PC-3 (cell line): Measurements from ENCODE around the gene REN. TPM values are rescaled to one million over a fixed set of nuclear protein-coding genes. Genes with fewer than 3 reads are reported as not detected.

ENCODE experiments used
- ATAC-seq: fragments of 200-7000 bp; cut with Tn5 transposase; 2 replicates; pipeline ENCODE4 v1.9.1; 2020; ENCODE audit warnings: mild to moderate bottlenecking, moderate library complexity
- BruUV-seq: library from RNA; stranded (reverse); fragments of 400-500 nt; replicated peaks from 2 replicates; lab custom pipeline; 2021; lab: Mats Ljungman, UMichigan
- CTCF ChIA-PET: fragments of 300-600 bp; sonication (Branson Sonifier 250); formaldehyde crosslinking; loops from one replicate; lab custom pipeline; 2022; ENCODE audit warnings: antibody characterized with exemption; lab: Charles Lee
- POLR2A ChIA-PET: fragments of 300-600 bp; sonication (Branson Sonifier 250); formaldehyde crosslinking; loops from one replicate; lab custom pipeline; 2022; ENCODE audit warnings: antibody characterized with exemption; ENCODE audit not compliant: unreplicated experiment; lab: Charles Lee
- DNase-seq: peaks from one replicate; pipeline ENCODE4 v3.0.0-alpha.2; 2015
- H2AFZ ChIP-seq: fragments of 300-600 bp; sonication (generic); 2 replicates; pipeline ENCODE4 v1.6.0; 2016; ENCODE audit warnings: antibody characterized with exemption, low read length
- H3F3A ChIP-seq: fragments of 300-600 bp; sonication (generic); one replicate; pipeline ENCODE4 v1.6.0; 2017; ENCODE audit warnings: antibody characterized with exemption, low read length, control low read depth, mild to moderate bottlenecking; ENCODE audit not compliant: unreplicated experiment
- H3K27ac ChIP-seq: fragments of 300-600 bp; sonication (generic); 2 replicates; pipeline ENCODE4 v1.5.1; 2016; ENCODE audit warnings: mild to moderate bottlenecking, low read length
- H3K27me3 ChIP-seq: fragments of 300-600 bp; sonication (generic); 2 replicates; pipeline ENCODE4 v1.6.1; 2016; ENCODE audit warnings: low read length, mixed read lengths
- H3K36me3 ChIP-seq: fragments of 300-600 bp; sonication (generic); 2 replicates; pipeline ENCODE4 v1.6.1; 2016; ENCODE audit warnings: low read depth, mixed run types, low read length, mixed read lengths
- H3K4me1 ChIP-seq: fragments of 300-600 bp; sonication (generic); 2 replicates; pipeline ENCODE4 v1.5.1; 2016; ENCODE audit warnings: low read length; ENCODE audit not compliant: insufficient read depth
- H3K4me2 ChIP-seq: fragments of 300-600 bp; sonication (generic); 2 replicates; pipeline ENCODE4 v1.6.0; 2016; ENCODE audit warnings: low read length
- H3K4me3 ChIP-seq: fragments of 300-600 bp; sonication (generic); 2 replicates; pipeline ENCODE4 v1.5.1; 2016; ENCODE audit warnings: mild to moderate bottlenecking, low read length, mixed read lengths
- H3K79me2 ChIP-seq: fragments of 300-600 bp; sonication (generic); 2 replicates; pipeline ENCODE4 v1.6.1; 2017; ENCODE audit warnings: low read length, mixed read lengths
- H3K9ac ChIP-seq: fragments of 300-600 bp; sonication (generic); 2 replicates; pipeline ENCODE4 v1.6.0; 2016; ENCODE audit warnings: mild to moderate bottlenecking, low read length
- H3K9me2 ChIP-seq: fragments of 300-600 bp; sonication (generic); replicated peaks from 2 replicates; pipeline ENCODE4 v1.6.1; 2016; ENCODE audit warnings: mixed run types, low read length, mixed read lengths
- H3K9me3 ChIP-seq: fragments of 300-600 bp; sonication (generic); 2 replicates; pipeline ENCODE4 v1.6.1; 2016; ENCODE audit warnings: low read length, mixed read lengths
- H4K20me1 ChIP-seq: fragments of 300-600 bp; sonication (generic); 2 replicates; pipeline ENCODE4 v1.6.1; 2016; ENCODE audit warnings: low read length, mixed read lengths
- EZH2 ChIP-seq: fragments of 300-600 bp; sonication (generic); IDR thresholded peaks from one replicate; pipeline ENCODE4 v1.6.1; 2017; ENCODE audit warnings: antibody characterized with exemption, mild to moderate bottlenecking, low read length; ENCODE audit not compliant: unreplicated experiment
- EZH2phosphoT487 ChIP-seq: fragments of 300-600 bp; sonication (generic); IDR thresholded peaks from 2 replicates; pipeline ENCODE4 v1.6.1; 2018; ENCODE audit warnings: mild to moderate bottlenecking, antibody characterized with exemption, low read length, borderline replicate concordance
- intact Hi-C: fragments of 100-400 bp; cut with micrococcal nuclease; formaldehyde crosslinking; loops from 2 replicates; pipeline ENCODE4 v1.9.0; 2023
- total RNA-seq: library from RNA; depleted of rRNA; stranded (reverse); fragments of >200 nt; gene quantifications from 2 replicates; pipeline ENCODE4 v1.2.3, GENCODE V29; 2014
- TF ChIP-seq, protein P1 (sequence below): fragments of 300-600 bp; sonication (generic); conservative IDR thresholded peaks from 2 replicates; pipeline ENCODE4 v1.5.1; 2017; ENCODE audit warnings: antibody characterized with exemption, low read depth, mild to moderate bottlenecking, low read length

The REN gene
- total RNA-seq, 1 experiment from 2014 or later, result 2.7 TPM

DNA sequence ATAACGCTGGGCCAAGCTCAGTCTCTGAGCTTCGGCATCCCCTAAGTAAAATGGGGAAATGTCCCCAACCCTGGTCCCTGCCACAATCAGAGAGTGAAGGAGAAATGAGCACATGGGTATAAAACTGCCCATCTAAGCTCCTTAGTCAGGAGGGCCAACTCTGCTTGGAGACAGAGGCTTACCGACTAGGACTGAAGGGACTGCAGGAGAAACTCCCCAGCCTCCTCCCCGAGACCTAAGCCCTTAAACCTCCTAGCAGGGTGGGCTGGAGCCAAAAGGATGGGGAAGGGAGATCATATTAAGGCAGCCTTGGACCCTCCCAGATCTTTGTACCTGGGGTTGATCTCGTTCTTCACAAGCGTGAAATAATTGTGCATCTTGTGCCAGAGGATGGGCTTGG is 19.8 kb downstream of the REN start:
- Histone ChIP-seq H3K4me2 (no peak overlapping the region), H3K9me3 (no peaks in the 10 kb centered on the region), H3K27me3 (no peaks in the 10 kb centered on the region), H3K9me2 (no peaks in the 10 kb centered on the region), H3F3A (no peaks in the 10 kb centered on the region), H2AFZ (no peak overlapping the region), H3K4me3 (no peak overlapping the region), H4K20me1 (no peaks in the 10 kb centered on the region), H3K36me3 (no peaks in the 10 kb centered on the region), H3K79me2 (no peaks in the 10 kb centered on the region), H3K27ac (no peak overlapping the region), H3K4me1 (0 out of 2 replicates have a peak, but pooled peaks cover 6% of the 10 kb centered on the region), H3K9ac (no peak overlapping the region)
- TF ChIP-seq EZH2 (no peak), EZH2phosphoT487 (no peak)
- TF ChIP-seq, protein P1, sequence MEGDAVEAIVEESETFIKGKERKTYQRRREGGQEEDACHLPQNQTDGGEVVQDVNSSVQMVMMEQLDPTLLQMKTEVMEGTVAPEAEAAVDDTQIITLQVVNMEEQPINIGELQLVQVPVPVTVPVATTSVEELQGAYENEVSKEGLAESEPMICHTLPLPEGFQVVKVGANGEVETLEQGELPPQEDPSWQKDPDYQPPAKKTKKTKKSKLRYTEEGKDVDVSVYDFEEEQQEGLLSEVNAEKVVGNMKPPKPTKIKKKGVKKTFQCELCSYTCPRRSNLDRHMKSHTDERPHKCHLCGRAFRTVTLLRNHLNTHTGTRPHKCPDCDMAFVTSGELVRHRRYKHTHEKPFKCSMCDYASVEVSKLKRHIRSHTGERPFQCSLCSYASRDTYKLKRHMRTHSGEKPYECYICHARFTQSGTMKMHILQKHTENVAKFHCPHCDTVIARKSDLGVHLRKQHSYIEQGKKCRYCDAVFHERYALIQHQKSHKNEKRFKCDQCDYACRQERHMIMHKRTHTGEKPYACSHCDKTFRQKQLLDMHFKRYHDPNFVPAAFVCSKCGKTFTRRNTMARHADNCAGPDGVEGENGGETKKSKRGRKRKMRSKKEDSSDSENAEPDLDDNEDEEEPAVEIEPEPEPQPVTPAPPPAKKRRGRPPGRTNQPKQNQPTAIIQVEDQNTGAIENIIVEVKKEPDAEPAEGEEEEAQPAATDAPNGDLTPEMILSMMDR, result no peak
- CTCF ChIA-PET, result no interaction called here
- intact Hi-C loops, result no loop called here
- ATAC-seq, result no peak
- no peak for DNase-seq
- no TSS peak for BruUV-seq
- POLR2A ChIA-PET, result no interaction called here

DNA sequence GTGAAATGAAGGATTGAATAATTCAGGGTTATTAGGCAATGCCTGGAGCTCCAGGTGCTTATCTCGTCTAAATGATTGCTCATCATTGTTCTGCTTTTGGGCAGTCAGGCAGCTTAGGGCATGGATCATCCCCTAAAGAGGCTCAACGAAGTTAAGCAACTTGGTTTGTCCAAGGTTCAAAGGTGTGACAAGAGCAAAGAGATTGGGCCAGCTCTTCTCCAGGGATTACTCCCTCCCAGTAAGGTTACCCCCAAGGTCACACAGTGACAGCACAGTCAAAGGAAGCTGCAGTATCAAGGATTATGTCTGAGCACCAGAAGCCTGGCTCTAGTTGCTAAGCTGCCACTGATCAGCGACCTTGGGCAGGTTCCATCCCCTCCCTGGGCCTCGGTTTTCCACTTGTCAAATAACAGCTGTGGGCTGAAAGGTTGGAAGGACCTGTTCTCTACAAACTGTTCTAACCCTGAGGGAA is 21.1 kb downstream of the REN start:
- H3K9me2 ChIP-seq, result no peaks in the 10 kb centered on the region
- no peaks in the 10 kb centered on the region for H3K9me3 ChIP-seq
- H2AFZ ChIP-seq, result no peak overlapping the region
- ChIA-PET POLR2A (no interaction called here), CTCF (no interaction called here)
- H3K27ac ChIP-seq, result no peak overlapping the region
- ATAC-seq (no peak), DNase-seq (no peak)
- no peaks in the 10 kb centered on the region for H3K4me1 ChIP-seq
- TF ChIP-seq EZH2phosphoT487 (no peak), EZH2 (no peak)
- TF ChIP-seq, protein P1, result no peak
- no peak overlapping the region for H3K9ac ChIP-seq
- no peaks in the 10 kb centered on the region for H4K20me1 ChIP-seq
- no peak overlapping the region for H3K4me2 ChIP-seq
- H3K4me3 ChIP-seq, result no peak overlapping the region
- intact Hi-C loops, result no loop called here
- BruUV-seq, result no TSS peak
- no peaks in the 10 kb centered on the region for H3F3A ChIP-seq
- no peaks in the 10 kb centered on the region for H3K36me3 ChIP-seq
- no peaks in the 10 kb centered on the region for H3K27me3 ChIP-seq
- no peaks in the 10 kb centered on the region for H3K79me2 ChIP-seq

DNA sequence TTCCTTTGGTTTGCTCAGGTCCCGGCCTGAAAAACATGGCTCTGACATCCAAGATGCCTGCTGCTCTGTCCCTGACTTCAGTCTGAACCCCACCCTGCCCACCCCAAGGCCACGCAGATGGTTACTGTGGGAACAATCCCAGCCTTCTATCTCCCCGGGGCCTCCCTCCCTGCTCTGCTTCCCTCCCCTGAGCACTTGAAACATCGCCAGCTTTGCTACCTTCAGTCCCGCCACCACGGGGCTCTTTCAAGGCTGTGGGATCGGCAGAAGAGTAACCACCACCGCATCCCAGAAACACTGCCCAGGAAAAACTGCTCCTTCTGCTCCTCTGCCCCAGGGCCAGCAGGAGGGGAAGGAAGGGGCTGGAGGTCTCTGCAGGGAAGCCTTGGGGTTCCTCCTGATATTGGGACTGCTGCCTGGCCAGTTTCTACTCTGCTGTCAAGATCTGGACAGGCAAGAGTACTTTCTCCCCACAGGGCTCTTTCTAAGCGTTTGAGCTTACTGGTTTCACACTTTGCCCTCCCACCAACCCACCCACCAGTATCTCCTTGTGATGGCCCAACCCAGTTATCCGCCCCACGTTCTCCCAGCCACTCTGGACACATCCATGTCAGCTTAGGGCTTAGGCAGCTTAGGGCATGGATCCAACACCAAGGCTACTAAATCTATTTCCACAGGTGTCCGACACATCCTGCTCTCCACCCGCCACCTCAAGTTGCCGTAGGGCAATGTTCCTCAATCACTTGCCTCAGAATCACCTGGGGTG is 22.7 kb downstream of the REN start:
- POLR2A ChIA-PET, result no interaction called here
- Histone ChIP-seq H3K4me2 (no peak overlapping the region), H3F3A (no peaks in the 10 kb centered on the region), H3K27me3 (no peaks in the 10 kb centered on the region), H3K9me2 (no peaks in the 10 kb centered on the region), H3K36me3 (no peaks in the 10 kb centered on the region), H3K27ac (no peak overlapping the region), H4K20me1 (no peaks in the 10 kb centered on the region), H3K9ac (no peak overlapping the region), H2AFZ (no peak overlapping the region), H3K4me1 (no peaks in the 10 kb centered on the region), H3K79me2 (no peaks in the 10 kb centered on the region), H3K4me3 (no peak overlapping the region), H3K9me3 (no peaks in the 10 kb centered on the region)
- DNase-seq (no peak), ATAC-seq (no peak)
- BruUV-seq, result no TSS peak
- no peak for TF ChIP-seq EZH2
- intact Hi-C loops, result no loop called here
- CTCF ChIA-PET, result interaction anchor here (0.6 kb wide), 1 partner anchor 1464 kb away, joined by 5 read pairs; no protein-coding TSS in a partner anchor
